ENCODE results near the gene LHFPL3. TPM values are rescaled to one million over a fixed set of nuclear protein-coding genes. Genes with fewer than 3 reads are reported as not detected.

Gene LHFPL3
- total and polyA plus RNA-seq, 2 of the 13 experiments (the other 11 are each of a cell fraction or from before 2014, with no cell fraction given) = not detected

DNA sequence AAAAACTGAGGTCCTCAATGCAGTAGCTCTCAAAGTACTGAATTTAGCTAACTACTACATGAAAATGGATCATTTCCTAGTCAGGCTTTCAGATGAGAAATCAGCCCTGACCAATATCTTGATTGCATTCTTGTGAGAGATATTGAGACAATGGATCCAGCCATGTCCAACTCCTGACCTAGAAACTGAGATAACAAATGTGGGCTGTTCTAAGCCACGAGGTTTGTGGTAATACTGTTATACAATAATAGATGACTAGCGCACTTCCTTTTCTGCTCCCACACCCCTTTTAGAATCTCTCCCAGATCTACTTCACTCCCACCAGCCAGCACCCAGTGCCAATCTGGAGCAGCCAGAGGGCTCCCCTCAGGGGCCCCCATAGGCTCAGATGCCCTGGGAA lies 476.3 kb downstream of the LHFPL3 start:
- DNase-seq (ENCODE audit: low spot score) (no peak), ATAC-seq (no peak), FAIRE-seq (no peak)
- Histone ChIP-seq H3K27me3 (ENCODE audit: control insufficient read depth in 1 of 2, insufficient read depth in 2 of 2, low read length in 2 of 2) (peaks cover 0 to 8% of the 10 kb centered on the region in 2 experiments; a peak in 3 of 5 replicates), H3K4me2 (ENCODE audit: low read depth, low read length) (no peak overlapping the region), H3K9ac (ENCODE audit: insufficient read depth, low read depth, low read length) (no peak overlapping the region), H3K27ac (ENCODE audit: extremely low read length, insufficient read depth, low read length) (no peak overlapping the region), H2AFZ (ENCODE audit: low read length) (no peak overlapping the region), H3K4me1 (ENCODE audit: insufficient read depth, low read length) (no peaks in the 10 kb centered on the region), H4K20me1 (ENCODE audit: insufficient read depth, low read length) (no peaks in the 10 kb centered on the region), H3K9me3 (ENCODE audit: low read length) (no peaks in the 10 kb centered on the region), H3K79me2 (ENCODE audit: insufficient read depth, low read length) (no peaks in the 10 kb centered on the region), H3K36me3 (replicated peaks in 1 of 2; ENCODE audit: control insufficient read depth in 1 of 2, insufficient read depth in 2 of 2, low read length in 2 of 2) (no peaks in the 10 kb centered on the region), H3K4me3 (replicated peaks in 1 of 3; ENCODE audit: insufficient read depth in 1 of 3, low read depth in 2 of 3, low read length in 3 of 3) (no peak overlapping the region)
- intact Hi-C loops (cut with micrococcal nuclease; ENCODE audit: unreplicated experiment) = no loop called here
- CTCF ChIA-PET (ENCODE audit: low intra/inter-chr PET ratio, low total read pairs) = no interaction called here
- no TSS peak for BruUV-seq (replicated peaks)
- 38% methylated on average over 2 of the region's 2 CpGs for WGBS (ENCODE audit: low lambda C conversion rate)
- in situ Hi-C loops (cut with HindIII; ENCODE audit: extremely low pct_ligation_motif_present, low pct_unique_long_range_greater_than_20kb) = no loop called here
- POLR2A ChIA-PET = no interaction called here
- TF ChIP-seq ARNT (IDR thresholded peaks at IDR 0.05) = no peak
- no peak for TF ChIP-seq ZFP82 (CRISPR knock-in tag; IDR thresholded peaks at IDR 0.05; ENCODE audit: borderline replicate concordance)
- TF ChIP-seq, protein P1, sequence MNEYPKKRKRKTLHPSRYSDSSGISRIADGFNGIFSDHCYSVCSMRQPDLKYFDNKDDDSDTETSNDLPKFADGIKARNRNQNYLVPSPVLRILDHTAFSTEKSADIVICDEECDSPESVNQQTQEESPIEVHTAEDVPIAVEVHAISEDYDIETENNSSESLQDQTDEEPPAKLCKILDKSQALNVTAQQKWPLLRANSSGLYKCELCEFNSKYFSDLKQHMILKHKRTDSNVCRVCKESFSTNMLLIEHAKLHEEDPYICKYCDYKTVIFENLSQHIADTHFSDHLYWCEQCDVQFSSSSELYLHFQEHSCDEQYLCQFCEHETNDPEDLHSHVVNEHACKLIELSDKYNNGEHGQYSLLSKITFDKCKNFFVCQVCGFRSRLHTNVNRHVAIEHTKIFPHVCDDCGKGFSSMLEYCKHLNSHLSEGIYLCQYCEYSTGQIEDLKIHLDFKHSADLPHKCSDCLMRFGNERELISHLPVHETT (CRISPR knock-in tag; conservative IDR thresholded peaks at IDR 0.05) = no peak
- TF ChIP-seq, protein P2, sequence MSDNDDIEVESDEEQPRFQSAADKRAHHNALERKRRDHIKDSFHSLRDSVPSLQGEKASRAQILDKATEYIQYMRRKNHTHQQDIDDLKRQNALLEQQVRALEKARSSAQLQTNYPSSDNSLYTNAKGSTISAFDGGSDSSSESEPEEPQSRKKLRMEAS (IDR thresholded peaks at IDR 0.05) = no peak
- no peak for TF ChIP-seq GRHL1 (CRISPR knock-in tag; conservative IDR thresholded peaks at IDR 0.05)
- TF ChIP-seq SSRP1 (CRISPR knock-in tag; IDR thresholded peaks at IDR 0.05) = no peak
- no peak for TF ChIP-seq ZBTB25 (CRISPR knock-in tag; IDR thresholded peaks at IDR 0.05)
- TF ChIP-seq AHR (CRISPR knock-in tag; IDR thresholded peaks at IDR 0.05) = no peak
- TF ChIP-seq ZNF572 (CRISPR knock-in tag; IDR thresholded peaks at IDR 0.05) = no peak
- no peak for TF ChIP-seq ZBTB3 (CRISPR knock-in tag; IDR thresholded peaks at IDR 0.05; ENCODE audit: borderline replicate concordance, low read depth)
- no peak for TF ChIP-seq SNAI1 (CRISPR knock-in tag; IDR thresholded peaks at IDR 0.05; ENCODE audit: borderline replicate concordance)
- TF ChIP-seq FOXO1 (CRISPR knock-in tag; IDR thresholded peaks at IDR 0.05) = no peak
- no peak for TF ChIP-seq PRDM10 (CRISPR knock-in tag; IDR thresholded peaks at IDR 0.05; ENCODE audit: low read depth)
